Upper lobe of right lung (tissue), 1 donor: ENCODE measurements around the gene XYLT1. TPM values are rescaled to one million over a fixed set of nuclear protein-coding genes. Genes with fewer than 3 reads are reported as not detected.

Source experiments
- ATAC-seq: fragments of 200-7000 bp; cut with Tn5 transposase; one replicate; pipeline ENCODE4 v1.9.1; 2020; ENCODE audit warnings: mild to moderate bottlenecking, moderate library complexity
- DNase-seq: peaks from one replicate; pipeline ENCODE4 v3.0.0-alpha.2; 2020
- H3K27ac ChIP-seq: fragments of 200-600 bp; one replicate; pipeline ENCODE4 v1.8.0; 2022
- H3K27me3 ChIP-seq: fragments of 200-600 bp; one replicate; pipeline ENCODE4 v1.8.0; 2022; ENCODE audit warnings: mild to moderate bottlenecking
- H3K36me3 ChIP-seq: fragments of 200-600 bp; one replicate; pipeline ENCODE4 v1.8.0; 2022
- H3K4me1 ChIP-seq: fragments of 200-600 bp; one replicate; pipeline ENCODE4 v1.8.0; 2022
- H3K4me3 ChIP-seq: fragments of 200-600 bp; one replicate; pipeline ENCODE4 v1.8.0; 2022; ENCODE audit warnings: mild to moderate bottlenecking
- H3K9me3 ChIP-seq: fragments of 200-600 bp; one replicate; pipeline ENCODE4 v1.8.0; 2022
- CTCF ChIP-seq: fragments of 200-600 bp; IDR thresholded peaks from one replicate; pipeline ENCODE4 v1.8.0; 2022; ENCODE audit warnings: antibody characterized with exemption
- intact Hi-C: fragments of 100-400 bp; cut with DNase I; formaldehyde crosslinking; loops from one replicate; pipeline ENCODE4 v1.11.0; 2022
- total RNA-seq: library from RNA; stranded (reverse); fragmentation: NEBNext Ultra II Directional; extraction: Animal tissue kit (Norgen Biotek cat#: 25700); gene quantifications from one replicate; pipeline ENCODE4 v1.2.1, GENCODE V29; 2021
- donor health status: DM: no; HTN: yes; CAD: no; lungs with severe emphysema.

Gene XYLT1
- total RNA-seq, 1 donor from 2014 or later, result 12.1 TPM

GRCh38 chr16:17131351-17131750, 339.4 kb downstream of the XYLT1 start:
- Histone ChIP-seq H3K9me3 (no peaks in the 10 kb centered on the region), H3K4me1 (no peaks in the 10 kb centered on the region), H3K27ac (no peak overlapping the region), H3K27me3 (no peaks in the 10 kb centered on the region), H3K36me3 (peaks cover 9% of the 10 kb centered on the region), H3K4me3 (no peak overlapping the region)
- no peak for DNase-seq
- no peak for TF ChIP-seq CTCF
- intact Hi-C loops, result no loop called here
- ATAC-seq, result no peak

- Histone ChIP-seq H3K4me3 (no peak overlapping the region), H3K36me3 (peaks cover 11% of the 10 kb centered on the region), H3K9me3 (no peaks in the 10 kb centered on the region), H3K4me1 (no peaks in the 10 kb centered on the region), H3K27me3 (no peaks in the 10 kb centered on the region), H3K27ac (no peak overlapping the region)
- TF ChIP-seq CTCF, result no peak
- no peak for DNase-seq
- ATAC-seq, result no peak
- intact Hi-C loops, result no loop called here
These were observed 340.0 kb downstream of the XYLT1 start for GRCh38 chr16:17130733-17131132.

GRCh38 chr16:17129971-17130370, 340.8 kb downstream of the XYLT1 start:
- no peaks in the 10 kb centered on the region for H3K9me3 ChIP-seq
- intact Hi-C loops, result no loop called here
- TF ChIP-seq CTCF, result no peak
- H3K27me3 ChIP-seq, result no peaks in the 10 kb centered on the region
- H3K36me3 ChIP-seq, result peaks cover 11% of the 10 kb centered on the region
- ATAC-seq, result no peak
- H3K4me1 ChIP-seq, result no peaks in the 10 kb centered on the region
- H3K27ac ChIP-seq, result no peak overlapping the region
- no peak for DNase-seq
- no peak overlapping the region for H3K4me3 ChIP-seq

- Histone ChIP-seq H3K4me3 (no peak overlapping the region), H3K27me3 (no peaks in the 10 kb centered on the region), H3K27ac (no peak overlapping the region), H3K9me3 (no peaks in the 10 kb centered on the region), H3K4me1 (no peaks in the 10 kb centered on the region), H3K36me3 (peaks cover 11% of the 10 kb centered on the region)
- no peak for TF ChIP-seq CTCF
- ATAC-seq (no peak), DNase-seq (no peak)
- intact Hi-C loops, result no loop called here
These were observed 342.0 kb downstream of the XYLT1 start for GRCh38 chr16:17128791-17129190.

GRCh38 chr16:17126156-17126555, 344.6 kb downstream of the XYLT1 start:
- no peaks in the 10 kb centered on the region for H3K9me3 ChIP-seq
- no peak for TF ChIP-seq CTCF
- H3K4me1 ChIP-seq, result no peaks in the 10 kb centered on the region
- DNase-seq (no peak), ATAC-seq (no peak)
- no peak overlapping the region for H3K4me3 ChIP-seq
- intact Hi-C loops, result no loop called here
- H3K36me3 ChIP-seq, result peaks cover 11% of the 10 kb centered on the region
- no peaks in the 10 kb centered on the region for H3K27me3 ChIP-seq
- H3K27ac ChIP-seq, result no peak overlapping the region

GRCh38 chr16:17125671-17126070, 345.1 kb downstream of the XYLT1 start:
- Histone ChIP-seq H3K27me3 (no peaks in the 10 kb centered on the region), H3K9me3 (no peaks in the 10 kb centered on the region), H3K4me1 (no peaks in the 10 kb centered on the region), H3K27ac (no peak overlapping the region), H3K4me3 (no peak overlapping the region), H3K36me3 (peaks cover 11% of the 10 kb centered on the region)
- ATAC-seq (no peak), DNase-seq (no peak)
- intact Hi-C loops, result no loop called here
- TF ChIP-seq CTCF, result no peak
